ENCODE data around the gene DCD. TPM values are rescaled to one million over a fixed set of nuclear protein-coding genes. Genes with fewer than 3 reads are reported as not detected.

Gene DCD
- total RNA-seq, 1 experiment from 2014 or later, result not detected

GRCh38 chr12:54631551-54631950 lies 16.6 kb downstream of the DCD start:
- H3K56ac ChIP-seq (ENCODE audit: insufficient read length, low read depth, low read length), result no peak overlapping the region
- H3K9me3 ChIP-seq (ENCODE audit: control insufficient read depth, low read depth, low read length), result no peaks in the 10 kb centered on the region
- no peak overlapping the region for H2AK5ac ChIP-seq (ENCODE audit: insufficient read length, low read length)
- Mint-ChIP-seq H3K4me1 (peaks cover 2 to 3% of the 10 kb centered on the region in 2 experiments; a peak in 2 of 4 replicates), H3K36me3 (ENCODE audit: insufficient read depth in 1 of 3, low read depth in 3 of 3) (peaks cover 9 to 15% (median 13%) of the 10 kb centered on the region in 3 experiments; a peak in 6 of 7 replicates), H3K27ac (no peak overlapping the region), H3K4me3 (no peak overlapping the region), H3K9me3 (peaks cover 21 to 26% of the 10 kb centered on the region in 2 experiments), H3K27me3 (ENCODE audit: low read depth) (peaks cover 61% of the 10 kb centered on the region)
- no peak overlapping the region for H3K4me2 ChIP-seq (ENCODE audit: insufficient read depth, insufficient read length, low read length)
- TF ChIP-seq, protein P1, sequence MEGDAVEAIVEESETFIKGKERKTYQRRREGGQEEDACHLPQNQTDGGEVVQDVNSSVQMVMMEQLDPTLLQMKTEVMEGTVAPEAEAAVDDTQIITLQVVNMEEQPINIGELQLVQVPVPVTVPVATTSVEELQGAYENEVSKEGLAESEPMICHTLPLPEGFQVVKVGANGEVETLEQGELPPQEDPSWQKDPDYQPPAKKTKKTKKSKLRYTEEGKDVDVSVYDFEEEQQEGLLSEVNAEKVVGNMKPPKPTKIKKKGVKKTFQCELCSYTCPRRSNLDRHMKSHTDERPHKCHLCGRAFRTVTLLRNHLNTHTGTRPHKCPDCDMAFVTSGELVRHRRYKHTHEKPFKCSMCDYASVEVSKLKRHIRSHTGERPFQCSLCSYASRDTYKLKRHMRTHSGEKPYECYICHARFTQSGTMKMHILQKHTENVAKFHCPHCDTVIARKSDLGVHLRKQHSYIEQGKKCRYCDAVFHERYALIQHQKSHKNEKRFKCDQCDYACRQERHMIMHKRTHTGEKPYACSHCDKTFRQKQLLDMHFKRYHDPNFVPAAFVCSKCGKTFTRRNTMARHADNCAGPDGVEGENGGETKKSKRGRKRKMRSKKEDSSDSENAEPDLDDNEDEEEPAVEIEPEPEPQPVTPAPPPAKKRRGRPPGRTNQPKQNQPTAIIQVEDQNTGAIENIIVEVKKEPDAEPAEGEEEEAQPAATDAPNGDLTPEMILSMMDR (conservative IDR thresholded peaks at IDR 0.05), result no peak
- H3K4ac ChIP-seq (ENCODE audit: low read depth, low read length), result no peak overlapping the region
- no peak overlapping the region for H3K23ac ChIP-seq (ENCODE audit: insufficient read length, low read depth, low read length)
- no peaks in the 10 kb centered on the region for H4K20me1 ChIP-seq (ENCODE audit: control insufficient read depth, insufficient read depth, insufficient read length)
- no peak overlapping the region for H4K8ac ChIP-seq (replicated peaks; ENCODE audit: insufficient read length, low read depth, low read length)
- no peak overlapping the region for H4K5ac ChIP-seq (ENCODE audit: insufficient read length, low read depth, low read length)
- H3K4me1 ChIP-seq (ENCODE audit: insufficient read depth, low read length), result no peaks in the 10 kb centered on the region
- H3K9ac ChIP-seq (ENCODE audit: extremely low read depth, insufficient read length, low read length), result no peak overlapping the region
- H2BK15ac ChIP-seq (ENCODE audit: low read depth, low read length), result no peak overlapping the region
- no peak overlapping the region for H2BK20ac ChIP-seq (ENCODE audit: low read depth, low read length, poor library complexity, severe bottlenecking)
- no peak overlapping the region for H3K27ac ChIP-seq (ENCODE audit: insufficient read length, low read depth, low read length)
- no peaks in the 10 kb centered on the region for H3K27me3 ChIP-seq (ENCODE audit: insufficient read depth, low read length)
- no peaks in the 10 kb centered on the region for H3K79me1 ChIP-seq (ENCODE audit: insufficient read depth, low read depth, low read length, poor library complexity, severe bottlenecking)
- no peak overlapping the region for H2BK12ac ChIP-seq (ENCODE audit: insufficient read length, low read depth, low read length)
- H4K91ac ChIP-seq (ENCODE audit: insufficient read length, low read depth, low read length), result no peak overlapping the region
- no peak overlapping the region for H3T11ph ChIP-seq (ENCODE audit: low read length)
- no peak overlapping the region for H2AFZ ChIP-seq (ENCODE audit: low read length)
- no peak overlapping the region for H2BK120ac ChIP-seq (ENCODE audit: low read depth, low read length, poor library complexity, severe bottlenecking)
- no peaks in the 10 kb centered on the region for H3K23me2 ChIP-seq (ENCODE audit: insufficient read length, low read depth, low read length, poor library complexity, severe bottlenecking)
- H3K79me2 ChIP-seq (ENCODE audit: insufficient read depth, low read length), result no peaks in the 10 kb centered on the region
- DNase-seq, result peak; percentile 18
- no peak overlapping the region for H2BK5ac ChIP-seq (ENCODE audit: insufficient read length, low read length)
- H3K18ac ChIP-seq (ENCODE audit: insufficient read length, low read depth, low read length), result no peak overlapping the region
- no CpG with 5 or more reads among the region's 5 CpGs for WGBS (ENCODE audit: extremely low coverage, insufficient read length, low lambda C conversion rate)
- H3K14ac ChIP-seq (ENCODE audit: insufficient read depth, low read length), result no peak overlapping the region
